ENCODE data around the gene RBM4.

RBM4 gene

DNA sequence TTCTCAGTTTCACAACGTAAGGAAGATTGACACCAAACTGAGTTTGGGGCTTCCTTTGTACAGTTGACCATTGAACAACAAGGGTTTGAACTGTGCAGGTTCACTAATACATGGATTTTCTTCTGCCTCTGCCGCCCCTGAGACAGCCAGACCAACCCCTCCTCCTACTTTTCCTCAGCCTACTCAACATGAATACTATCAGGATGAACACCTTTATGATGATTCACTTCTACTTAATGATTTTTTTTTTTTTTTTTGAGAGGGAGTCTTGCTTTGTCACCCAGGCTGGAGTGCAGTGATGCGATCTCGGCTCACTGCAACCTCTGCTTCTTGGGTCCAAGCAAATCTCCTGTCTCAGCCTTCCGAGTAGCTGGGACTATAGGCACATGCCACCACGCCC is 14.6 kb downstream of the RBM4 start:
- no peak for DNase-seq (ENCODE audit: low spot score)

GRCh38 chr11:66659763-66660162 is 21.3 kb downstream of the RBM4 start:
- DNase-seq (ENCODE audit: low spot score), result no peak

GRCh38 chr11:66663741-66664296 is 25.3 kb downstream of the RBM4 start:
- DNase-seq (ENCODE audit: low spot score), result no peak

DNA sequence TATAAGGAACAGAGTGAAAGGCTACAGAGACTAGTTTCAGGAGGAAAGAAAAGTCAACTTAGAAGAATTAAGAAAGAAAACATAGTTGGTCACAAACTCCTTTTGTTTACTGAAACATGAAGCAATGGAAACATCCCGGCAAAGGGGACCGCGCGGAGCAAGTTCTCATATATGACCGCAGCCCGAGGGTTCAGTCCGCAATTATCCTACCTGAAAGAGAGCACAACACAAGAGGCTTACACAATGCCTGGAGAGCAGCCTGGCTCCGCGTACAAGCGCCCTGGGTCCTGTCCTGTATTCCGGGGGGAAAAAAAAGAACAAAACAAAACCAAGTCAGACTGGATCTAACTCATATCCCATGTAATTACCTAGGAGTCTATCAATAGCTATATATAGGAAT is 26.9 kb downstream of the RBM4 start:
- DNase-seq (ENCODE audit: low spot score), result no peak

DNA sequence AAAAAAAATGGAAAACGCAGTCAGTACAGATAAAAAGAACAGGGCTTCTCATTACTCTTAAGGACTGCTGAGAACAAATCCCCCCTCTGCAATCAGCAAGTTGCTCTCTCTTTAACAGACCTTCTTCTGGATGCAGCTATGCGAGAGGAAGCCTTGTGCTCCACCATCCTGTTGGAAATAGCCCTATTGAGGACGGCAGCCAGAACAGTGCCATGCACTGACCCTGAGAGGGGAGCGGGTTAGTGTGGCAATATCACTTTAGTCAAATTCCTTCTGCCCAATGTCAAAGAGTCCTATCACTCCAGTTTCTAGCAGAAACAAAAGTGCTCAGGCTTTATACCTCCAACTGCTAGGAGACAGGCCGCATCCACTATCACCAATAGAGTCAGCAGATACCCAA is 32.3 kb downstream of the RBM4 start:
- DNase-seq (ENCODE audit: low spot score), result no peak

- DNase-seq (ENCODE audit: low spot score), result no peak
Observed at GRCh38 chr11:66674964-66675602, 36.6 kb downstream of the RBM4 start.

DNA sequence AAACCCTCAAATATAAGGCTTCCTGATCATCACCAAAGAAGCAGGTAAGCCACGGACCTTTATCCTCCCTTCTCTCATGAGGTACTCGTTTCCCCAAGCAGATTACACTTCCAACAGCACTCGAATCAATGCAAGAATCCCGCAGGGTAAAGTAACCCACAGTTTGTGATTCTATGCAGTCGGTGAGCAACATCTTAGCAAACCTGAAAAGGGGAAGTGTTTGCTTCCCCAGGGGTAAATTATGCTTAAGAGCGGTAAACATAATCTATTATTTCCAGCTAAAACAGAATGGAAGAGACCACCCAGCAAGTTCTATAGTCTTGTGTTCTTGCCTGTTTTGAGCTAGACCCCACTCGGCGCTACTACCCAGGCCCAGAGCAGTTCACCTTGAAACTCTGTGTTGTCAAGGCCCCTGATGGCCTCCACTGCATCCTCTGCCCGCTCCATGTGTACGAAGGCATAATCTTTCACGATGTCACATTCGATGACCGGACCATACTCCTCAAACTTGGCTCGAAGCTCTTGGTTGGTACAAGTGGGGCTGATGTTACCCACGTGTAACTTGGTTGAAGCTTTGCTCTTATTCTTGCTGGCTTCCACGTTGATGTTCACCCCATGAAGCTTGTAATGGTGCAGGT is 37.9 kb downstream of the RBM4 start:
- no peak for DNase-seq (ENCODE audit: low spot score)

- no peak for DNase-seq (ENCODE audit: low spot score)
Observed at GRCh38 chr11:66676931-66677598, 38.6 kb downstream of the RBM4 start.

DNA sequence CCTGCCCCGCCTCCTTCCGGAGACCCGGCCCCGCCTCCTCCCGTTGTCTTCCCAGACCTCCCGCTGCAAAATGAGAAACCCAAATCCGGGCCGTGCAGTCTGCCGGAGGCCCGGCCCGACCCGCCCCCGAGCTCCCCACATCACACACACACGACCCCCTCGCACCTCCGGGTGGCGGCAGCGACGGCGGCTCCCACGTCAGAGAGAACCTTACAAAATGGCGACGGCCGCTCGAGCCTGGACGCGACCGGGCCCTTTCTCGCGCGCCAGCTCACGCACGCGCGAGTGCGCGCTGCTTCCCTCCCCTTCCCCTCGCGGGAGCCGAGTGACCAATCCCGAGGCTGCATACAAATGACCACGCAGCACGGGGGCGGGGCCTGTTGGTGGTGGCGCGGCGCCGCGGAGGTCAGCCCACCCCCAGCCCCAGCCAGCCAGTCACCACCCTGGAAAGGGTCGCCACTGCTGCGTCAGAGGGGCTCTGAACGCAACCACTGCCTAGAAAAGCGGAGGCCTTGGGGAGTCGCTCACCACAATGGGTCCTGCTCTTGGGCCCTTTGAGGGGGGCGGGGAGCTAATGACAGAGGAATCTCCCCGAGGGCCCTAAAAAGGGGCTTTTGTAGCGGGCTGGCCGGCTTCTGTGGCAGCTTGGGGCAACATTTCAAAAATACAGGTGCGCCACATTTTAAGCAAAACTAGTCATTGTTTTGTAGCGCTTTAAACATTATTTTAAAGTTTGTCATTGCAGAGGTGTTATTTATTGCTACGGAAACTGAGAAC is 39.3 kb downstream of the RBM4 start, which contains the start of gene RBM4B:
RBM4B (minus strand) TSS at position 289 of the 777 bp plus-strand sequence. CDS start 808 bp downstream, outside the sequence.
- peak; percentile 99 for DNase-seq (ENCODE audit: low spot score)

GRCh38 chr11:66680966-66681645 is 42.6 kb downstream of the RBM4 start:
- no peak for DNase-seq (ENCODE audit: low spot score)

DNA sequence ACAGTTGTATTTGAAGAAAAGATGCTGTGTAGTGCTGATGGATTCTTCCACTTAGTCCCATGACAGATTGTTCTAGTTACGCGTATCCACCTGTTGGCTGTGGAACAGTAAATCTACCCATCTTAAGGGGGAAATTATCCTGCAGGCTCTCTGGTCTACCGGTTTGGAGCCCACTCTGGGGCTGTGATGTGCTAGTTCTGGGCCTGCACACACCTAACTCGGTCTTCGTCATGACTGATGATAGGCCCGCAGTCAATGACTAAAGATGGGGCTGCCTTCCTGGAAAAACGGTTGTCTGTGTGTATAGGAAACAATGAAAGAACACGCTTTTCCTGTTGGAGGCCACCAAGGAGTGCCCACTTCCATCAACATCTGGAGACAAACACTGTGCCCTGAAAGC is 45.4 kb downstream of the RBM4 start:
- DNase-seq (ENCODE audit: low spot score), result no peak

DNA sequence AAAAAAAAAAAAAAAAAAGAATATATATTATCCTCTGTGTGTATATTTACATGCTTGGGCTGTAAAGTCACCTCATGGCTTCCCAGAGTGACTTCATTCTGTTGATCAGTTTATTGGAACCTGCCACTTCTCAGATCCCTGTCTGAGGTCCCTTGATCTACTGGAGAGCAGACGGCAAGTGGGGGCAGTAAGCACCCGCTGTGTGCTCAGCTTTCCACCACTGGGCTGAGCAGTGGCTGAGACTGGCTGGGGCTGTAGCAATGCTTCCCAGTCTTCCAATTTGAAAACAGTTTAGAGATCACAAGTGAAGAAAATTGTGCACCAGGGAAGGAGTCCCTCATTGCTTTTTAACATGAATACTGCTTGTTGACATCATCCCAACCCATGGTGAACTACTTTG is 46.1 kb downstream of the RBM4 start:
- DNase-seq (ENCODE audit: low spot score), result no peak

DNA sequence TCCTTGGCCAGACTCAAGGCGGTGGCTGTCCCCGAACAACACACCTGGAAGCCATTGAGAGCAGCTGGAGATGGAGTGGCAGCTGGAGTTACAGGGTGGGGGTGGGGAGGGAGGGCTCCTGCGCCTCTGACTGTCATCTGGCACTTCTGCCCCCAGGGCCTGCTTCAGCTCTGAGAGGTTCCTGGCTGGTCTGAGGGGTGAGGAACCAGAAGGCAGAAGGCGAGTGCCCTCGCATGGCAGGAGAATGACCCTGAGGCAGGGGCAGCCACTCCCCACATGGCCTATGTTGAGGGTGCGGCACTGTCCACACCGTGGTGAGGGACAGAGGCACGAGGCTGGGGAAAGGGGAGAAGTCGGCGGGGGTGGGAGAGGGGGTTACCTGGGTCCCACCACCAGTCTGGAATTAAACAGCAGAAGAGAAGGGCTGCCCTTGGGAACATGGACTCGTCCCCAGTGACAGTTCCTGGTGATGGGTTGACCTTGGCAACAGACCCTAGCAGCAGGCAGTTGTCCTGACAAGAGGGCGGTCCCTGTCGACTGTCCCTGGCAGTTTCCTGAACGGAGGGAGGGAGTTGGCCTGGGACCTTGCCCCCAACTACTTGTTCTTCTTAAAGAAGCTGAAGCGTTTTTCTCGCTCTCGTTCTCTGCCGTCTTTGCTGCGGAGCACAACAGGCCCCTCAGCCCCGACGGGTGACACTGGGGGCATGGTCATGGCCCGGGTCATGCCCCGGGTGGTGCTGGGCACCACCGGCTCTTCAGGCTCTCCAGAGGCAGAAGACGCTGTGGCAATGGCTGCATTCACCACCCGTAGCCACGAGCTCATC is 47.0 kb downstream of the RBM4 start:
- DNase-seq (ENCODE audit: low spot score), result no peak

GRCh38 chr11:66686100-66686785 is 47.7 kb downstream of the RBM4 start:
- no peak for DNase-seq (ENCODE audit: low spot score)

DNA sequence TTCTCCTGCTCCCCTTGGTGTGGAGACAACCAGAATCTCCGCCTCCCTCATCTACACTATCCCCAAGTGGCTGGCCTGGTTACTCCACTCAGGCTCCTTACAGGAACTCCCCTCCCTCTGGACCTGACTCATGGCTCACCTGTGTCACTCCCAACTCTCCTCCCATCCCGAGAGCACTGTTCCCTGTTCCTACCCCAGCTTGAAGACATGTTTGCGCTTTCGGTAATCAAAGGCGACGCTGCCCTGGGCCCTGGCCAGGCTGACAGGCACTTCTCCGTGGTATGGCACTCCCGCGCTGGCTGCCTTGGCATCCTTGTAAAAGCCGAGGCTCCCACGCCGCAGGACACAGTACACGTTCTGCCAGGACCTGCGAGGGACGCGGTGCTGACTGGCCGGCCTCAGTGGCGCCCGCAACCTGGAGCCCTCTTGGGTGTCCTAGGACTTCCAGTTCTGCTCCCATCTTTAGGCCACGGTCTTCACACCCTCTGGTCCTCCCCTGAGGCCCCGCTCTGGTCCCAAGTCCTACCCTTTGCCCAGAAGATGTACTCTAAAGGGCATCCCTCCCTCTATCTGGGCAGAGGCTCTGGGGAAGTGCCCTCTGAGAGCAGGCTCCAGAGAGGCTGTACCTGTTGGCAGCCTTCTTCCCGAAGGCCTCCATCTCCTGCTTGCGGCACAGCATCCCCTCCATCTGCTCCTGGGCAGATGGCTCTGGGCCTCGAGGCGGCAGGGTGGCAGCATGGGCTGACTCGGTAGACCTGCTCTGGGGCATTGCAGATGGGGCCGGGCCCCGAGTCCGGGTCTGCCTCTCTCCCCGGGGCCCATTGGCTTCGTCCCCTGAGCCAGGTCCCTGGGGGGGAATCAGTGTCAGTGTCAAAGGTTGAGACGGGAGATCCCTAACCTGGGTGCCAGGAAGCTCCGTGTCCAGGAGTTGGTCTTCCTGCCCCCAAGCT is 48.6 kb downstream of the RBM4 start:
- DNase-seq (ENCODE audit: low spot score), result no peak

DNA sequence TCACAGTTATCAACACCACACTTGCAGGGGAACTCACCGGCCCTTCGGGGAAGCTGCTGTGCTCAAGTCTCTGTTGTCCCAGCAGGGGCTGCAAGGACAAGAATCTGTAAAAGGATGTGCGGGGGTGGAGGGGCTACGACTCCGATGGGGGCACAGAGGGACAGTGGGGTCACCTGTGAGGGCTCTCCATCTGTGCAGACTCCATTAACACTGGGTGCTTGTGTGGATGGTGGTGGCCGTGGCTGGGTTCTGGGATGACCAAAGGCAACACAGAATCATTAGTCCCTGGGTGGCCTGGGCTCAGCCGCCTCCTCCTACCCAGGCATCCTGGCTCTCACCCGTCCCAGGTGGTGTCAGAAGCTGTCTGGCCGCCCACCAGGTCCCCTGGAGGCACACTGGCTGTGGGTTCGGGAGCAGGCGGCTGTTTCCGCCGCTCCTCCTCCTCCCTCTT is 49.4 kb downstream of the RBM4 start:
- no peak for DNase-seq (ENCODE audit: low spot score)

GRCh38 chr11:66688561-66689534 is 50.3 kb downstream of the RBM4 start:
- DNase-seq (ENCODE audit: low spot score), result no peak
